DOHH2 (cell line): ENCODE results near the gene EID2B.

Experiments used
- H3F3A ChIP-seq: fragments of 200-600 bp; sonication (generic), shearing (Covaris generic); 2 replicates; pipeline ENCODE4 v1.6.0; 2016; ENCODE audit warnings: antibody characterized with exemption, mild to moderate bottlenecking; ENCODE audit not compliant: control insufficient read depth, insufficient read depth
- H3K27ac ChIP-seq: fragments of 200-600 bp; sonication (generic); 2 replicates; pipeline ENCODE4 v1.5.1; 2014; ENCODE audit warnings: low read depth, mild to moderate bottlenecking, low read length, moderate library complexity
- H3K27me3 ChIP-seq: fragments of 200-600 bp; sonication (generic); 2 replicates; pipeline ENCODE4 v1.6.1; 2014; ENCODE audit warnings: mild to moderate bottlenecking, low read length, mixed read lengths; ENCODE audit not compliant: control insufficient read depth
- H3K36me3 ChIP-seq: fragments of 200-600 bp; sonication (generic); 2 replicates; pipeline ENCODE4 v1.6.1; 2014; ENCODE audit warnings: mild to moderate bottlenecking, low read length, moderate library complexity, mixed read lengths; ENCODE audit not compliant: control insufficient read depth
- H3K4me1 ChIP-seq: fragments of 200-600 bp; sonication (generic); 2 replicates; pipeline ENCODE4 v1.6.1; 2014; ENCODE audit warnings: mild to moderate bottlenecking, low read length, mixed read lengths; ENCODE audit not compliant: control insufficient read depth
- H3K4me2 ChIP-seq: fragments of 200-600 bp; sonication (generic); 2 replicates; pipeline ENCODE4 v1.6.0; 2014; ENCODE audit warnings: mild to moderate bottlenecking, low read length, moderate library complexity
- H3K4me3 ChIP-seq: fragments of 200-600 bp; sonication (generic); 2 replicates; pipeline ENCODE4 v1.5.1; 2014; ENCODE audit warnings: mild to moderate bottlenecking, low read length, mixed read lengths
- H3K79me2 ChIP-seq: fragments of 200-600 bp; sonication (generic); 2 replicates; pipeline ENCODE4 v1.6.1; 2014; ENCODE audit warnings: mild to moderate bottlenecking, low read length, mixed read lengths; ENCODE audit not compliant: control insufficient read depth
- H3K9me2 ChIP-seq: fragments of 200-600 bp; sonication (generic); replicated peaks from 2 replicates; pipeline ENCODE4 v1.6.1; 2014; ENCODE audit warnings: mild to moderate bottlenecking, low read length, mixed read lengths; ENCODE audit not compliant: control insufficient read depth
- H3K9me3 ChIP-seq: fragments of 200-600 bp; sonication (generic); 2 replicates; pipeline ENCODE4 v1.6.1; 2014; ENCODE audit warnings: antibody characterized with exemption, low read length, mixed read lengths; ENCODE audit not compliant: control insufficient read depth, insufficient read depth
- H4K20me1 ChIP-seq: fragments of 200-600 bp; sonication (generic); 2 replicates; pipeline ENCODE4 v1.6.0; 2014; ENCODE audit warnings: low read depth, mild to moderate bottlenecking, antibody characterized with exemption, low read length, moderate library complexity; ENCODE audit not compliant: control insufficient read depth, insufficient read depth
- CTCF ChIP-seq: fragments of 200-600 bp; sonication (generic); IDR thresholded peaks from one replicate; pipeline ENCODE4 v1.5.1; 2014; ENCODE audit warnings: antibody characterized with exemption, mild to moderate bottlenecking, low read depth, low read length; ENCODE audit not compliant: poor library complexity, severe bottlenecking
- EZH2phosphoT487 ChIP-seq: fragments of 200-600 bp; sonication (generic); IDR thresholded peaks from 2 replicates; pipeline ENCODE4 v1.6.1; 2017; ENCODE audit warnings: borderline replicate concordance, mild to moderate bottlenecking, antibody characterized with exemption, low read length, moderate library complexity, mixed read lengths

Gene EID2B

GRCh38 chr19:39501340-39501739 lies 31.3 kb downstream of the EID2B start:
- no peaks in the 10 kb centered on the region for H3K79me2 ChIP-seq
- no peaks in the 10 kb centered on the region for H4K20me1 ChIP-seq
- H3K9me2 ChIP-seq: no peaks in the 10 kb centered on the region
- peaks cover 31% of the 10 kb centered on the region for H3K4me1 ChIP-seq
- no peak for TF ChIP-seq EZH2phosphoT487
- no peak for TF ChIP-seq CTCF
- H3K36me3 ChIP-seq: no peaks in the 10 kb centered on the region
- H3F3A ChIP-seq: no peaks in the 10 kb centered on the region
- H3K27ac ChIP-seq: no peak overlapping the region
- H3K27me3 ChIP-seq: peaks cover 36% of the 10 kb centered on the region
- no peaks in the 10 kb centered on the region for H3K9me3 ChIP-seq
- no peak overlapping the region for H3K4me2 ChIP-seq
- H3K4me3 ChIP-seq: no peak overlapping the region

DNA sequence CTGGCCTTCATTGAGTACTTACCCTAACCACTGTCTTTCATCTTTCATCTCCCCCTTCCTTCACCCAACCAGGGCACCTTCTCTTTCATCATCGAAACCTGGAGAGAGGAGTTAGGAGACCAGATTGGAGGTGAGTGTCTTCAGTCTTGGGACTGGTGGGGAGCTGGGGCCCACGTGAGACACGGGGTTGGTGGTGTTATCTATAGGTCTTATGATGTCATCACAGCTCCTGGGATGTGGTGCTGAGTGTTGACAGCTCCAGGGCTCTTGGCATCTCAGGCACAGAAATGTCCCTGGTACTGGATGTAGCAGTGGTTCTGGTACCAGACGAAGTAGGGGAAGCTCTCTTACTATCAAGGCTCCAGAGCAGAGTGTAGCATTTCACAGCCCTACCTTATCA lies 32.1 kb downstream of the EID2B start:
- no peaks in the 10 kb centered on the region for H3F3A ChIP-seq
- peaks cover 31% of the 10 kb centered on the region for H3K4me1 ChIP-seq
- H3K79me2 ChIP-seq: no peaks in the 10 kb centered on the region
- H3K27me3 ChIP-seq: peaks cover 36% of the 10 kb centered on the region
- no peaks in the 10 kb centered on the region for H3K9me2 ChIP-seq
- TF ChIP-seq EZH2phosphoT487: no peak
- TF ChIP-seq CTCF: no peak
- no peaks in the 10 kb centered on the region for H4K20me1 ChIP-seq
- no peaks in the 10 kb centered on the region for H3K9me3 ChIP-seq
- no peak overlapping the region for H3K4me2 ChIP-seq
- H3K4me3 ChIP-seq: no peak overlapping the region
- H3K36me3 ChIP-seq: no peaks in the 10 kb centered on the region
- H3K27ac ChIP-seq: no peak overlapping the region

DNA sequence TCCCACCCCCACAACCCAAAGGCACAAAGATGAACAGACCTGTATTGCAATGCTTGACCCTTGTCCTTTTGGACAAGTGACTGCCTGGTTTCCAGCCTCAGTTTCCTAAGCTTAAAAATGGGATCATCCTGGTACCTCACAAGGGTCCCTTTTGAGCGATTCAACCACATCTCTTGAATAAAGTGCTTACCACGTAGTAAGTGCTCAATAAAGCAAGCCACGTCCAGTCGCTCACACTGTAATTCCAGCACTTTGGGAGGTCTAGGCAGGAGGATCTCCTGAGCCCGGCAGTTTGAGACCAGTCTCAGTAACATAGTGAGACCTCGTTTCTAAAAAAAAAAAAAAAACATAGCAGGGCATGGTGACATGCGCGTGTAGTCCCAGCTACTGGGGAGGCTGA lies 32.7 kb downstream of the EID2B start:
- Histone ChIP-seq H3K27me3 (peaks cover 36% of the 10 kb centered on the region), H3K9me3 (no peaks in the 10 kb centered on the region), H3K4me2 (no peak overlapping the region), H3K36me3 (no peaks in the 10 kb centered on the region), H3K4me1 (peaks cover 31% of the 10 kb centered on the region), H3F3A (no peaks in the 10 kb centered on the region), H3K9me2 (no peaks in the 10 kb centered on the region), H3K79me2 (no peaks in the 10 kb centered on the region), H3K27ac (no peak overlapping the region), H4K20me1 (no peaks in the 10 kb centered on the region), H3K4me3 (no peak overlapping the region)
- TF ChIP-seq EZH2phosphoT487 (no peak), CTCF (no peak)
